ENCODE results near the gene CXCL10. TPM values are rescaled to one million over a fixed set of nuclear protein-coding genes. Genes with fewer than 3 reads are reported as not detected.
"Not testable (repeated sequence)": the region's sequence is repeated elsewhere in the genome, so short reads cannot be mapped to it uniquely, and the experiment has no call there.

CXCL10 gene
- not detected in 2 replicates for total RNA-seq (2014; rRNA removed)
- not detected for polyA plus RNA-seq (2012)

GRCh38 chr4:76023389-76023788, at the start of gene CXCL10:
Gene CXCL10, minus strand, starts transcription at chr4:76023497. Its CDS starts 66 bp downstream, at chr4:76023431.
- no peak for DNase-seq (ENCODE audit: low read depth)

- DNase-seq (ENCODE audit: low read depth) = no peak
These were observed 49.5 kb upstream of the CXCL10 start for GRCh38 chr4:76072760-76073159.

- peak; percentile 62 for DNase-seq (ENCODE audit: low read depth)
These were observed 44.5 kb upstream of the CXCL10 start for GRCh38 chr4:76067652-76068286.

DNA sequence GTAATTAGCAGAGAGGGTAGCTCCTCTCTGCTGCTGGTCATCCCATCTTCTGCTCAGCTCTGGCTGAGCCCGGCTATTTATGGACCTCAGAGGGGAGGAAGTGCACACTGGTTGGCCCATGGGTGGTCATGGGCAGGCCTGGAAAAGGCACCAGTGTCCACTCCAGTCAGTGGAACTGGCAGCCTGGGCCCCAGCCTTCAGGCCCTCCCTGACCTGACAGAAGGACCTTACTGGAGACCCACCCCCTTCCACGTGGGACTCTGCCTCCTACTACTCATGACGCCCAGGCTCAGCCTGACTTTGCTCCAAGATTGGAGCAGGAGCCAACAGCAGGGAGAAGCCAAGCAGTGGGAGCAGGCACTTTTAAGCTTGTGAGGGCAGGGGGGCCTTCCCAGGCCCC, 43.2 kb upstream of the CXCL10 start:
- DNase-seq (ENCODE audit: low read depth) = no peak

GRCh38 chr4:76061982-76062381, 38.7 kb upstream of the CXCL10 start:
- DNase-seq (ENCODE audit: low read depth) = no peak

DNA sequence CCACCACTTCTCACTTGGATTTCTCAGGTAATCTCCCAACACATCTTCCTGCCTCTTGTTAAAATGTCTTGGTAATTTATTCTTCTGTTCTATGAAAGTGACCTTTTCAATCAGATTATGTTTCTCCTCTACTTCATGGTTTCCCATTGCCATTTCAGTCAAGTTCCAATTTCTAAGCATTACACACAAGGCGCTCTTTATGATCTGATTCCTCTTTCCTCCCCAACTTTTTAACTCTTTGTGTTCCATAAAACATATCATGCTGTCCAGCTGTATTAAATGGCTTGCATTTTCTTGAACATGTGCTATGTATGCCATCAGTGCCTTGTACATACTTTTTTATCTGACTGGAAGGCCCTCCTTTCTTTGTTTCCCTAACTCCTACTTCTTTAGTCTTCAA, 38.1 kb upstream of the CXCL10 start:
- DNase-seq (ENCODE audit: low read depth) = no peak

- DNase-seq (ENCODE audit: low read depth) = no peak
These were observed 37.2 kb upstream of the CXCL10 start for GRCh38 chr4:76060506-76060905.

- no peak for DNase-seq (ENCODE audit: low read depth)
These were observed 36.5 kb upstream of the CXCL10 start for GRCh38 chr4:76059750-76060149.

DNA sequence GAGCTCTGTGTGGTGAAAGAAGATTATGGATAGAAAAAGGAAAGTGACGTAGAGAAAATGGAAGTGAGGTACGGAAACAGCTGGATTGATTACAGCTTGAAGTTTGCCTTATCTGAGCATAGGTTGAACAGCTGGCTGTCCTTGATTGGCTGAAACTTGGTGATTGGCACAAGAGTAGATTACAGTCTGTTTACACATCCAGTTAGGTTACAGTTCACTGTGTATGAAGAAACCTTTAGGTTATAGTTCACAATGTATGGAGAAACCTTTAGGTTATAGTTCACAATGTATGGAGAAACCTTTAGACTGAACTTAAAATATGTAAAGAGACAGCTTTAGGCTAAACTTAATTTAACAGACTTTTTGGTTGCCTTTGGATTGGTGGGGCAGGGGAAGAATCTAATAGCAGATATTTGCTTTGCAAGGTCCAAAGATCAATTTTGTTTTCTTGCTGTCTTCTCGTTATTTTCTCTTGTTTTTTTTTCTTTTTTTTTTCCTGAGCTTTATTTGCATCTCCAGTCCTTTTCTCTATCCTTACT, 35.7 kb upstream of the CXCL10 start:
- no peak for DNase-seq (ENCODE audit: low read depth)

GRCh38 chr4:76058302-76058701, 35.0 kb upstream of the CXCL10 start:
- DNase-seq (ENCODE audit: low read depth) = no peak

DNA sequence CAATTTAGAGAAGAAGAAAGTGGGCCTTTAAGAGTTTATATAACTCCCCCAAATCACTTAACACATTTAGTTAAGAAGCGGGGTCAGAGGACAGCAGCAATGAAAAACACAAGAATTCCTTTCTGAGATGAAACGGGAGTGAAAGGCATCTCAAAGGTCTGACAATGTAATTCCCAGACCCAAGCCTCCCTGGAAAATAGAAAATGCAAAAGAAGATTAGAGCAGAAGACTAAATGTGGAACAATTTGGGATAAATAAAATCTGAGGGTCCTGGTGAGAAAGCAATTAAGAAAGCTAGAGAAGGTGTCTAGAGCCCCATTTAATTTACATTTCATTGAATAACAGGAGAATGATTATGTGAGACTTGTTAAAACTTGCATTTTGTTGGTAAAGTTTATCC, 32.1 kb upstream of the CXCL10 start:
- no peak for DNase-seq (ENCODE audit: low read depth)

GRCh38 chr4:76055016-76055415, 31.7 kb upstream of the CXCL10 start:
- DNase-seq (ENCODE audit: low read depth) = no peak

DNA sequence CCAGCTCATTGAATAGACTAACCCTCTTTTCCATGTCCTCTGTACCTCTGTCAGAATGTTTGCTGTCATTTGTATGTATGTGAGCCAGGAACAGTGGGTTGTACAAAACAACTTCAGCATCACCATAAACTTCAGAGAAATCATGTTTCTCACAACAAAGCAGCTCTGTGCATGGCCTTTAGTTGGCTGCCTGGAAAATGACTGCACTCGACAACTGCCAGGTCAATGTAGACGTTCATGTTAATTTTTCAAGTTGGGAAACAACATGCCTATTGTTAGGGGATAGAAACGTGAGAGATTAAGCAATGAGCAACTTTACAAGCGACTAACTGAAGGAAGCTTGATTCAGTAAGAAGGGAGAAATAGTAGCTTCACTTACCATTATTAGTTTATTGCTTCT, 30.4 kb upstream of the CXCL10 start:
- DNase-seq (ENCODE audit: low read depth) = no peak

- not testable (repeated sequence) for DNase-seq (ENCODE audit: low read depth)
These were observed 27.3 kb upstream of the CXCL10 start for GRCh38 chr4:76050560-76051050.

GRCh38 chr4:76049860-76050416, 26.6 kb upstream of the CXCL10 start:
- not testable (repeated sequence) for DNase-seq (ENCODE audit: low read depth)

GRCh38 chr4:76044686-76045085, 21.4 kb upstream of the CXCL10 start:
- DNase-seq (ENCODE audit: low read depth) = not testable (repeated sequence)

GRCh38 chr4:76043306-76043705, 20.0 kb upstream of the CXCL10 start:
- not testable (repeated sequence) for DNase-seq (ENCODE audit: low read depth)

GRCh38 chr4:76042241-76042998, 19.1 kb upstream of the CXCL10 start:
- DNase-seq (ENCODE audit: low read depth) = peak; percentile 10

DNA sequence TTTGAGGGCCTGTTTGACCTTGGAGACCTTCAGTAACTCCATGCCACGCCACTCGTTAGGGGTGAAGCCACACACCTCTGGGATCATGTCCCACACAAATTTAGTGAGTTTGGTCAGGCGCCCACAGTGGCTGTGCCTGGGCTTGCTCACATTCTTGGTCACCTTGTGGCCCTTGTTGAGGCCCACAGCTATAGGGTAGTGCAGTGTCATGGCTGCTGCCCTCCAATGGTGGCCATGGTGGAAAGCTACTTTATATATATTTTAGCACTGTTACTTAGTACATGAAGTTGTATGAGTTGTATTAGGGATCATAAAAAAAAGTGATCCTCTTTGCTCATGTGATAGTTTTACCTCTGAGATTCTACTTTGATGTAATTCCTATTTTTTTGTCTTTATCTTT, 13.6 kb upstream of the CXCL10 start:
- DNase-seq (ENCODE audit: low read depth) = no peak

GRCh38 chr4:76035799-76036380, 12.6 kb upstream of the CXCL10 start, which contains the start of gene CXCL11:
Gene CXCL11, minus strand, starts transcription at chr4:76036070. Its CDS starts 83 bp downstream, at chr4:76035987.
- no peak for DNase-seq (ENCODE audit: low read depth)

DNA sequence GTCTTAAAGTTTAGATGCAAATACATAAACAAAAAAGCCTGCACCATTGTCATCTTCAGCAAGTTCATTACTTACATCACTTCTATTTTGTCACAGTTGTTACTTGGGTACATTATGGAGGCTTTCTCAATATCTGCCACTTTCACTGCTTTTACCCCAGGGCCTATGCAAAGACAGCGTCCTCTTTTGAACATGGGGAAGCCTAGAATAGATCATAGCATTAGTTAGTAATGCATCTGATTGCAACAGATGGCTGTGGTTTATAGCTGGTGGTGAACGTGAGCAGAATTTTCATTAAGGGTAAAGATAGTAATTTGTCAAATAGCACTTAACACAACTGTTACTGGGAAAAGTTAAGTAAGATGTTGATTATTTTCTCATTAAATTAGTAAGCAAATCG, 11.8 kb upstream of the CXCL10 start:
- DNase-seq (ENCODE audit: low read depth) = no peak

- DNase-seq (ENCODE audit: low read depth) = no peak
These were observed 6.0 kb upstream of the CXCL10 start for GRCh38 chr4:76029300-76029699.

All from LHCN-M2 (cell line).